Kasumi-1 (cell line): Measurements from ENCODE around the gene PCDH17.
A peak's percentile ranks its signal among the peaks of the same experiment; 100 is the strongest.

Experiments used
- DNase-seq, 2 experiments: peaks; one replicate each; lab custom pipeline; 2025; lab: John Stamatoyannopoulos, UW

PCDH17 gene

GRCh38 chr13:57631596-57632275 lies at the start of gene PCDH17:
Gene PCDH17 (plus strand): TSS chr13:57631744. CDS start chr13:57632547, 803 bp downstream.
- no peak for DNase-seq

GRCh38 chr13:57582032-57582431 lies 49.5 kb upstream of the PCDH17 start:
- DNase-seq, result no peak

- DNase-seq, result no peak
Observed at GRCh38 chr13:57583529-57583928, 48.0 kb upstream of the PCDH17 start.

GRCh38 chr13:57588639-57589038 lies 42.9 kb upstream of the PCDH17 start:
- DNase-seq, result no peak

GRCh38 chr13:57595775-57596174 lies 35.8 kb upstream of the PCDH17 start:
- no peak for DNase-seq

- no peak for DNase-seq
Observed at GRCh38 chr13:57601536-57601935, 30.0 kb upstream of the PCDH17 start.

GRCh38 chr13:57604442-57604841 lies 27.1 kb upstream of the PCDH17 start:
- DNase-seq, result no peak

GRCh38 chr13:57611969-57612368 lies 19.6 kb upstream of the PCDH17 start:
- no peak for DNase-seq

GRCh38 chr13:57612568-57612967 lies 19.0 kb upstream of the PCDH17 start:
- DNase-seq, result no peak

GRCh38 chr13:57624565-57625435 lies 6.7 kb upstream of the PCDH17 start:
- peak; percentile 53 to 73 for DNase-seq

- peak; percentile 76 to 77 for DNase-seq
Observed at GRCh38 chr13:57627663-57628062, 3.9 kb upstream of the PCDH17 start.

- no peak for DNase-seq
Observed at GRCh38 chr13:57629391-57629804, 2.1 kb upstream of the PCDH17 start.

- no peak for DNase-seq
Observed at GRCh38 chr13:57629821-57630235, 1.7 kb upstream of the PCDH17 start.

GRCh38 chr13:57630661-57631595 lies 616 bp upstream of the PCDH17 start:
- DNase-seq, result no peak

GRCh38 chr13:57632276-57633140 lies 964 bp downstream of the PCDH17 start:
- no peak for DNase-seq

- no peak for DNase-seq
Observed at GRCh38 chr13:57633141-57633949, 1.8 kb downstream of the PCDH17 start.

- no peak for DNase-seq
Observed at GRCh38 chr13:57633950-57634838, 2.6 kb downstream of the PCDH17 start.

GRCh38 chr13:57634839-57635165 lies 3.3 kb downstream of the PCDH17 start:
- no peak for DNase-seq

GRCh38 chr13:57635541-57636085 lies 4.1 kb downstream of the PCDH17 start:
- no peak for DNase-seq
